ENCODE data around the gene ADAM11.

ADAM11 gene

GRCh38 chr17:44738214-44738906 lies 20.4 kb upstream of the ADAM11 start (continued):
- TF ChIP-seq ZNF202 (tag by site-specific recombination; IDR thresholded peaks at IDR 0.05; ENCODE audit: borderline replicate concordance) (no peak), ZNF513 (tag by site-specific recombination; IDR thresholded peaks at IDR 0.05) (no peak), ZFP3 (tag by site-specific recombination; IDR thresholded peaks at IDR 0.05; ENCODE audit: low read depth) (no peak), ZBTB26 (tag by site-specific recombination; optimal IDR thresholded peaks at IDR 0.05) (no peak), ZNF701 (tag by site-specific recombination; IDR thresholded peaks at IDR 0.05) (no peak), ZBTB21 (tag by site-specific recombination; IDR thresholded peaks at IDR 0.05) (peak; percentile 55; the same call in 1 of the 2 replicates), ZNF664 (tag by site-specific recombination; IDR thresholded peaks at IDR 0.05) (no peak), PRDM2 (tag by site-specific recombination; IDR thresholded peaks at IDR 0.05; ENCODE audit: borderline replicate concordance) (no peak), ZNF37A (tag by site-specific recombination; IDR thresholded peaks at IDR 0.05) (no peak), ZNF324 (tag by site-specific recombination; IDR thresholded peaks at IDR 0.05) (no peak), ZNF48 (tag by site-specific recombination; IDR thresholded peaks at IDR 0.05) (no peak), ZNF211 (tag by site-specific recombination; IDR thresholded peaks at IDR 0.05; ENCODE audit: low read depth) (no peak), ZNF433 (tag by site-specific recombination; IDR thresholded peaks at IDR 0.05; ENCODE audit: low read depth) (no peak), ZNF26 (tag by site-specific recombination; IDR thresholded peaks at IDR 0.05) (no peak)
- TF ChIP-seq, protein P1, sequence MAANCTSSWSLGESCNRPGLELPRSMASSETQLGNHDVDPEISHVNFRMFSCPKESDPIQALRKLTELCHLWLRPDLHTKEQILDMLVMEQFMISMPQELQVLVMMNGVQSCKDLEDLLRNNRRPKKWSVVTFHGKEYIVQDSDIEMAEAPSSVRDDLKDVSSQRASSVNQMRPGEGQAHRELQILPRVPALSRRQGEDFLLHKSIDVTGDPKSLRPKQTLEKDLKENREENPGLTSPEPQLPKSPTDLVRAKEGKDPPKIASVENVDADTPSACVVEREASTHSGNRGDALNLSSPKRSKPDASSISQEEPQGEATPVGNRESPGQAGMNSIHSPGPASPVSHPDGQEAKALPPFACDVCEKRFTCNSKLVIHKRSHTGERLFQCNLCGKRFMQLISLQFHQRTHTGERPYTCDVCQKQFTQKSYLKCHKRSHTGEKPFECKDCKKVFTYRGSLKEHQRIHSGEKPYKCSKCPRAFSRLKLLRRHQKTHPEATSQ (tag by site-specific recombination; IDR thresholded peaks at IDR 0.05) = no peak
- TF ChIP-seq, protein P2, sequence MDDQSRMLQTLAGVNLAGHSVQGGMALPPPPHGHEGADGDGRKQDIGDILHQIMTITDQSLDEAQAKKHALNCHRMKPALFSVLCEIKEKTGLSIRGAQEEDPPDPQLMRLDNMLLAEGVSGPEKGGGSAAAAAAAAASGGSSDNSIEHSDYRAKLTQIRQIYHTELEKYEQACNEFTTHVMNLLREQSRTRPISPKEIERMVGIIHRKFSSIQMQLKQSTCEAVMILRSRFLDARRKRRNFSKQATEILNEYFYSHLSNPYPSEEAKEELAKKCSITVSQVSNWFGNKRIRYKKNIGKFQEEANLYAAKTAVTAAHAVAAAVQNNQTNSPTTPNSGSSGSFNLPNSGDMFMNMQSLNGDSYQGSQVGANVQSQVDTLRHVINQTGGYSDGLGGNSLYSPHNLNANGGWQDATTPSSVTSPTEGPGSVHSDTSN (CRISPR knock-in tag; IDR thresholded peaks at IDR 0.05) = no peak
